A549 (cell line): Measurements from ENCODE around the gene MIER1. TPM values are rescaled to one million over a fixed set of nuclear protein-coding genes. Genes with fewer than 3 reads are reported as not detected.

Experiments
- polyA plus RNA-seq, 4 experiments: library from polyadenylated mRNA; depleted of rRNA in 3 of 4; stranded (reverse); fragments of >200 nt; fragmentation: RNase III in 1 of 4; extraction: RNeasy Plus Mini Kit Qiagen cat#74134 plus additional on column Dnase treatment in 1 of 4; gene quantifications; 2 replicates in 3 of 4; 3 replicates in 1 of 4; pipeline ENCODE4 v1.2.3, GENCODE V29; 2011 to 2017

Gene MIER1
- polyA plus RNA-seq, 2 of the 4 experiments (the other 2 are of a cell fraction): 11.9 to 22.6 TPM

Other genes with a start within 250 kb of the MIER1 start
- gene DYNLT5, start 172.5 kb upstream of the MIER1 start, polyA plus RNA-seq (2011; rRNA removed): not detected in 2 replicates
- not detected in 3 replicates for gene DYNLT5, start 172.5 kb upstream of the MIER1 start, polyA plus RNA-seq (2017; fragmentation: RNase III; extraction: RNeasy Plus Mini Kit Qiagen cat#74134 plus additional on column Dnase treatment)
- not detected in 2 replicates for gene INSL5, start 123.7 kb upstream of the MIER1 start, polyA plus RNA-seq (2011; rRNA removed)
- not detected in 3 replicates for gene INSL5, start 123.7 kb upstream of the MIER1 start, polyA plus RNA-seq (2017; fragmentation: RNase III; extraction: RNeasy Plus Mini Kit Qiagen cat#74134 plus additional on column Dnase treatment)
- 2.2 and 4.7 TPM in 2 replicates for gene DNAI4, start 134 bp upstream of the MIER1 start, polyA plus RNA-seq (2011; rRNA removed)
- 1.0 to 2.2 TPM (median 1.3 TPM) in 3 replicates for gene DNAI4, start 134 bp upstream of the MIER1 start, polyA plus RNA-seq (2017; fragmentation: RNase III; extraction: RNeasy Plus Mini Kit Qiagen cat#74134 plus additional on column Dnase treatment)
- gene SLC35D1, start 129.2 kb downstream of the MIER1 start, polyA plus RNA-seq (2011; rRNA removed): 11.7 and 12.9 TPM in 2 replicates
- gene SLC35D1, start 129.2 kb downstream of the MIER1 start, polyA plus RNA-seq (2017; fragmentation: RNase III; extraction: RNeasy Plus Mini Kit Qiagen cat#74134 plus additional on column Dnase treatment): 4.5 to 5.2 TPM (median 4.8 TPM) in 3 replicates
- gene C1orf141, start 210.0 kb downstream of the MIER1 start, polyA plus RNA-seq (2011; rRNA removed): not detected in 2 replicates
- gene C1orf141, start 210.0 kb downstream of the MIER1 start, polyA plus RNA-seq (2017; fragmentation: RNase III; extraction: RNeasy Plus Mini Kit Qiagen cat#74134 plus additional on column Dnase treatment): not detected in 3 replicates
- gene IL23R, start 241.5 kb downstream of the MIER1 start, polyA plus RNA-seq (2011; rRNA removed): not detected in 2 replicates
- gene IL23R, start 241.5 kb downstream of the MIER1 start, polyA plus RNA-seq (2017; fragmentation: RNase III; extraction: RNeasy Plus Mini Kit Qiagen cat#74134 plus additional on column Dnase treatment): not detected in 3 replicates